Mesendoderm (in vitro differentiated cells): ENCODE results near the gene THRAP3.

Experiments used
- DNase-seq: peaks from one replicate; pipeline ENCODE4 v3.0.0; 2013
- H2AK5ac ChIP-seq: 2 replicates; pipeline ENCODE4 v1.6.1; 2013; ENCODE audit warnings: low read length, inconsistent platforms
- H2BK120ac ChIP-seq: 2 replicates; pipeline ENCODE4 v1.6.1; 2013; ENCODE audit warnings: low read depth, mild to moderate bottlenecking, low read length, moderate library complexity, mixed read lengths
- H2BK15ac ChIP-seq: replicated peaks from 2 replicates; pipeline ENCODE4 v1.6.1; 2013; ENCODE audit warnings: low read depth, mild to moderate bottlenecking, moderate library complexity
- H2BK5ac ChIP-seq: 2 replicates; pipeline ENCODE4 v1.6.1; 2013; ENCODE audit warnings: low read length, inconsistent platforms
- H3K18ac ChIP-seq: 2 replicates; pipeline ENCODE4 v1.6.1; 2013; ENCODE audit warnings: mild to moderate bottlenecking, low read length, mixed read lengths
- H3K23ac ChIP-seq: one replicate; pipeline ENCODE4 v1.6.1; 2013; ENCODE audit warnings: low read length
- H3K27ac ChIP-seq: 2 replicates; pipeline ENCODE4 v1.5.1; 2013; ENCODE audit warnings: low read depth, mild to moderate bottlenecking, inconsistent platforms, low read length, moderate library complexity
- H3K27me3 ChIP-seq: 2 replicates; pipeline ENCODE4 v1.6.1; 2013; ENCODE audit warnings: low read length, control low read depth, mild to moderate bottlenecking, inconsistent platforms; ENCODE audit not compliant: insufficient read depth, poor library complexity
- H3K36me3 ChIP-seq: 2 replicates; pipeline ENCODE4 v1.6.1; 2013; ENCODE audit warnings: low read length, inconsistent platforms; ENCODE audit not compliant: control insufficient read depth, insufficient read depth
- H3K4ac ChIP-seq: one replicate; pipeline ENCODE4 v1.6.1; 2013; ENCODE audit warnings: low read depth, mild to moderate bottlenecking, low read length, moderate library complexity
- H3K4me1 ChIP-seq: 2 replicates; pipeline ENCODE4 v1.6.1; 2013; ENCODE audit warnings: low read depth, low read length, inconsistent platforms; ENCODE audit not compliant: control insufficient read depth
- H3K4me2 ChIP-seq: 2 replicates; pipeline ENCODE4 v1.6.1; 2013; ENCODE audit warnings: low read length
- H3K4me3 ChIP-seq: 2 replicates; pipeline ENCODE4 v1.5.1; 2013; ENCODE audit warnings: mild to moderate bottlenecking, low read length
- H3K56ac ChIP-seq: one replicate; pipeline ENCODE4 v1.6.1; 2013; ENCODE audit warnings: low read length
- H3K79me1 ChIP-seq: 2 replicates; pipeline ENCODE4 v1.6.1; 2013; ENCODE audit warnings: low read length, inconsistent platforms
- H3K79me2 ChIP-seq: 2 replicates; pipeline ENCODE4 v1.6.1; 2013; ENCODE audit warnings: mild to moderate bottlenecking, low read length; ENCODE audit not compliant: control insufficient read depth, insufficient read depth
- H3K9ac ChIP-seq: 2 replicates; pipeline ENCODE4 v1.6.1; 2013; ENCODE audit warnings: low read length, inconsistent platforms
- H4K5ac ChIP-seq: one replicate; pipeline ENCODE4 v1.6.1; 2013; ENCODE audit warnings: low read length
- H4K8ac ChIP-seq: one replicate; pipeline ENCODE4 v1.6.1; 2013; ENCODE audit warnings: low read depth, mild to moderate bottlenecking, control low read depth, low read length, moderate library complexity
- WGBS: extraction: QIAGEN DNeasy Blood & Tissue Kit; methylation state at CpG from one replicate; pipeline ENCODE4 v1.1.7; 2013; ENCODE audit warnings: low lambda C conversion rate, missing lambda C conversion rate; ENCODE audit not compliant: insufficient coverage; ENCODE audit errors: extremely low coverage; 5-methylcytosine and 5-hydroxymethylcytosine counted together

The THRAP3 gene

DNA sequence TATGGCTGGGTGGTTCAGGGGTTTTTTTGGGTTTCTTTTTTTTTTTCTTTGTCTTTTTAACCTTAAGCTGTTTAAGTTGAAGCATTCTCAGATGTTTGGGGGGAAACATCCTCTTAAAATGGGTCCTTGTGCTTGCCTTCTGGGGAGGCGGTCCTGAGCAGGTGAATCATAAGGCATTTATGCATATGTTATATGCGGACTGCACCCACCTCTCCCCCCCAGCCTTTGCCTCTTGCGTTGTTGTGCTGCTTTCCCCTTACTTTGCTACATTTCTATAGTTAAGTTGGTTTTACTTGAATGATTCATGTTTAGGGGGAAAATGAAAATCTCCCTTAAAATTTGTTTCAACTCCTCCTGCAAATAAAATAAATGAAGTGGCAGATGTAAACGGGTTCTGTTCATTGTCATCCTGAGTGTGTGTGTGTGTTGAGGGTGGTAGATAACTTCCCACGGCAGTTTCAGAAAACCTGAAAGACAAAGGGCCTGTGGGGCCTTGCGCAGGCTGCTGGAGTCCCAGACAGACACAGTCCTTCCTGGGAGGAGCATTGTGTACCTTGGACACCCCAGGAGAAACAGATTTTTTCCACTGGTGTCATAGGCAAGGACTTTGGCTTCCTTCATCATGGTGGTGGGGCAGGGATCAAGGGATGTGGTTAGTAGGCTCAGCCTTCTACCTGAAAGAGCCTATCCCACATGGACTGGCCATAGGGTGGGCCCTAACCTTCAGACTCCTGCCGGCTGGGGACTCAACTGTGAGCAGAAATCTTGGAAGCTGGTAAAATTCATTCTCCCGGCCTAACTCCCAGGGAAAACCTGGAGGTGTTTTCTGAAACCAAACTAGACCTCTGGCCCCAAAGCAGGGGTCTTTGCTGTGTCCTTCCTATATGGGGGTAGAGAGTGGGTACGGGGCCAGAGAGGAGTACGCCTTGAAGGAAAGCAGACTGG is 81.0 kb downstream of the THRAP3 start:
- no peak overlapping the region for H2BK120ac ChIP-seq
- no peak overlapping the region for H3K23ac ChIP-seq
- peaks cover 6% of the 10 kb centered on the region for H3K79me1 ChIP-seq
- no peaks in the 10 kb centered on the region for H3K79me2 ChIP-seq
- no peak overlapping the region for H4K8ac ChIP-seq
- no peak overlapping the region for H3K9ac ChIP-seq
- no peak overlapping the region for H2BK15ac ChIP-seq
- peak overlapping the region; percentile 2 for H3K27ac ChIP-seq
- H3K4ac ChIP-seq, result no peak overlapping the region
- no peak overlapping the region for H3K18ac ChIP-seq
- WGBS, result no CpG with 5 or more reads among the region's 10 CpGs
- H3K36me3 ChIP-seq, result peaks cover 17% of the 10 kb centered on the region
- no peak overlapping the region for H3K4me3 ChIP-seq
- no peak overlapping the region for H2AK5ac ChIP-seq
- no peak overlapping the region for H2BK5ac ChIP-seq
- H3K4me1 ChIP-seq, result peaks cover 5% of the 10 kb centered on the region
- DNase-seq, result peak; percentile 21
- no peaks in the 10 kb centered on the region for H3K27me3 ChIP-seq
- H3K4me2 ChIP-seq, result no peak overlapping the region
- H3K56ac ChIP-seq, result no peak overlapping the region
- no peak overlapping the region for H4K5ac ChIP-seq

DNA sequence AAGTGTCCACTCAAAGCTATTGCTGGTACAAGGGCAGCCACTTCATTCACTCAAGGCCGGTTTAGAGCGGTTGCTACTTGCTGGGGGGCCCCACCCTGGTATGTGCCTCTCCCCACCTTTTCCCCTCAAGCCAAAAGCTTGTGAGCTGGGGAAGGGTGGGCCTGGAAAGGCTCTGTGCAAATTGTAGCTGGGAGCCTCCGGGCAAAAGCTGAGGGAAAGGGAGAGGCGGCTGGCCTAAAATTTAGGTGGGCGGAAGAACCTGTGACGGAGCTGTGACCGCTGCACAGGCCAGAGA is 81.6 kb downstream of the THRAP3 start:
- Histone ChIP-seq H3K18ac (no peak overlapping the region), H3K56ac (peak overlapping the region; percentile 67)

DNA sequence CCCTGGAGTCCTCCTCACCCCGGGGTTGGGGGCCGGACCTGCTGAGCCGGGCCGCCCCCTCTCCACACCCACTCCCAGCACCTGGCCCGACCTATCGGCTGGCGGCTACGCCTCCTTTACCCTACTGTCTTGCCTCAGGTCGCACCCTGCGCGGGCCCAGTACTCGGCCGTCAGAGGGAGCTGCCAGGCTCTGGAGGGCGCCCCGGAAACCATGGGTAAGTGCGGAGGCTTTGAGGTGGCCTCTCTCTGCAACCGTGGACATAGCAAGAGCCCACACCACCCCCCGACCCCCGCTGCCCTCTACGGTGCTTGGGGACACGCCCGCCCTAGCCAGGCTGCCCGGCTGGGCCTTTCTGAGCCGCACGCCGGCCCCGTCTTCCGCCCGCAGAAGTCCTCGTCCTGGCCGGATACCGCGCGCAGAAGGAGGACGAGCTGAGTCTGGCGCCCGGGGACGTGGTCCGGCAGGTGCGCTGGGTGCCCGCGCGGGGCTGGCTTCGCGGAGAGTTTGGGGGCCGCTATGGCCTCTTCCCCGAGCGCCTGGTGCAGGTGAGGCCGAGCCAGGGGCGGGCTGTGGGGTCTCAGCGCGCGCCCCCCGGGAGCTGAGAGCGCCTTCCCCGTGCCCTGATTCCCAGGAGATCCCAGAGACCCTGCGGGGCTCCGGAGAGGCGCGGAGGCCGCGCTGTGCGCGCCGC is 82.1 kb downstream of the THRAP3 start, which contains the start of gene SH3D21:
Gene SH3D21 (plus strand): TSS at position 159 of the 692 bp plus-strand sequence. CDS start 53 bp downstream, at position 212.
- Histone ChIP-seq H2AK5ac (no peak within 1 kb of the TSS), H4K8ac (no peak within 1 kb of the TSS), H3K9ac (peak within 1 kb of the TSS; percentile 85), H3K56ac (peak within 1 kb of the TSS; percentile 87), H3K27ac (peak within 1 kb of the TSS; percentile 86), H3K4me2 (peak within 1 kb of the TSS; percentile 97), H3K4me3 (peak within 1 kb of the TSS; percentile 73), H3K4ac (no peak within 1 kb of the TSS), H3K36me3 (peaks cover 11% of the 10 kb centered on the region), H4K5ac (no peak within 1 kb of the TSS), H2BK15ac (no peak within 1 kb of the TSS), H2BK5ac (no peak within 1 kb of the TSS), H2BK120ac (no peak within 1 kb of the TSS), H3K23ac (peak within 1 kb of the TSS; percentile 80), H3K79me2 (no peaks in the 10 kb centered on the region), H3K18ac (peak within 1 kb of the TSS; percentile 6), H3K27me3 (no peaks in the 10 kb centered on the region), H3K79me1 (peaks cover 6% of the 10 kb centered on the region), H3K4me1 (peaks cover 5% of the 10 kb centered on the region)
- DNase-seq, result peak; percentile 83
- WGBS, result no CpG with 5 or more reads among the region's 65 CpGs

More for the DNA sequence above, 81.6 kb downstream of the THRAP3 start:
- Histone ChIP-seq H3K4me3 (no peak overlapping the region), H3K36me3 (peaks cover 13% of the 10 kb centered on the region), H3K4ac (no peak overlapping the region), H2AK5ac (no peak overlapping the region), H3K79me1 (peaks cover 6% of the 10 kb centered on the region), H2BK15ac (no peak overlapping the region), H2BK120ac (no peak overlapping the region), H3K4me2 (peak overlapping the region; percentile 34), H3K4me1 (peaks cover 5% of the 10 kb centered on the region), H4K8ac (no peak overlapping the region), H3K27me3 (no peaks in the 10 kb centered on the region), H3K23ac (no peak overlapping the region), H4K5ac (no peak overlapping the region), H3K27ac (peak overlapping the region; percentile 2), H3K9ac (peak overlapping the region; percentile 53), H3K79me2 (no peaks in the 10 kb centered on the region), H2BK5ac (no peak overlapping the region)
- no CpG with 5 or more reads among the region's 7 CpGs for whole genome bisulfite sequencing
- DNase-seq, result no peak

DNA sequence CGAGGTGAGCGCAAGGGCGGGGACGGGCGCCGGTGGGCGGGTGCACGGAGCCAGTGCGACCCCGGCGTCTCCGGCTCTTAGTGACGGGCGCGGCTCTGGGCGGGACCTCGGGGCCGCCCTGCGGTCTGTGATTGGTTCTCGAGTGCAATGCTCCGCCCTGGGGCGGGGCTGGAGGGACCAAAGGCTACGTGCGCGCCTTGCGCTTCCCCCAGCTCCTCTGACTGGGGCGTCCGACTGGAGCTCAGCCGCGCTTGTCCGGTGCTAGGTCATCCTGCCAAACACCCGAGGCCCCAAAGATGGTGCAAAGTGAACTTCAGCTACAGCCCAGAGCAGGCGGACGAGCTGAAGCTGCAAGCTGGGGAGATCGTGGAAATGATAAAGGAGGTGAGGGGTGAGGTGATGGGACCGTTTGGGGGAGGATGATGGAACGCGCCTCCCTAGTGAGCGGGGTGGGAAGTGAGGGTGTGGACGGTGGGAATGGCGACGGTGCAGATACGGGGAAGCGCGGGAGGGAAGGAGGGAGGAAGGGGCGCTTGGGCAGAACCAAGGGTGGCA is 82.7 kb downstream of the THRAP3 start:
- WGBS, result no CpG with 5 or more reads among the region's 46 CpGs
- H2AK5ac ChIP-seq, result no peak overlapping the region
- no peak overlapping the region for H2BK15ac ChIP-seq
- H3K27ac ChIP-seq, result no peak overlapping the region
- H3K23ac ChIP-seq, result peak overlapping the region; percentile 80
- no peaks in the 10 kb centered on the region for H3K27me3 ChIP-seq
- H3K79me2 ChIP-seq, result no peaks in the 10 kb centered on the region
- H2BK120ac ChIP-seq, result no peak overlapping the region
- H3K4ac ChIP-seq, result no peak overlapping the region
- no peak overlapping the region for H2BK5ac ChIP-seq
- H3K4me2 ChIP-seq, result peak overlapping the region; percentile 97
- peaks cover 5% of the 10 kb centered on the region for H3K4me1 ChIP-seq
- H3K18ac ChIP-seq, result no peak overlapping the region
- H3K36me3 ChIP-seq, result peaks cover 7% of the 10 kb centered on the region
- peak overlapping the region; percentile 73 for H3K4me3 ChIP-seq
- H3K9ac ChIP-seq, result peak overlapping the region; percentile 85
- no peak overlapping the region for H4K8ac ChIP-seq
- no peak overlapping the region for H4K5ac ChIP-seq
- peak; percentile 97 for DNase-seq
- peaks cover 4% of the 10 kb centered on the region for H3K79me1 ChIP-seq
- H3K56ac ChIP-seq, result peak overlapping the region; percentile 87

DNA sequence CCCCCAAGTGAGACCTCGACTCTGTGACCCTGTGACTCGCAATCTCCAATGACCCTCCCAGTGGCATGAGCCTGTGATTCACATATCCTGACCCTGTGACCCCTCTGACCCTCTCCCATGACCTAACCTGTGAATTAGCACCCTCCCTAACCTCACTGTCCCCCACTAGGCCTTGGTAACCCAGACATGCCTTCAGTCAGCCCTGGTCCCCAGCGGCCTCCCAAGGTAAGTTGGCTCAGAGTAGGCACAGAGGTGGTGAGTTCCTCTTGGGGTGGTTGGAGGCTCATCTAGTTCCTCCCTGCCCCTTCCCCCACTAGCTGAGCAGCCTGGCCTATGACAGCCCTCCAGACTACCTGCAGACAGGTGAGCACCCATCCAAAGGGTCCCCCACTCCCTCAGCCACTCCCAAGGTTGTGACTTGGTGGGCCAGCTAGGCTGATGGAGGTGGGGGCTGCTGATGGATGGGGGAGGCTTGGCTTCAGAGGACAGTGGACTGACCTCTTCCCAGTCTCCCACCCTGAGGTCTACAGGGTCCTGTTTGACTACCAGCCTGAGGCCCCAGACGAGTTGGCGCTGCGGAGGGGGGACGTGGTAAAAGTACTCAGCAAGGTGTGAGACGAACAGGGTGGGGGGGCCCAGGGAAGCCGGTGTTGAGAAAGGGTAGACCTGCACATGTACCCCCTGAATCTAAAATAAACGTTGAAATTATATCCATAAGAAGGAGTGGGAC is 83.5 kb downstream of the THRAP3 start:
- peak overlapping the region; percentile 85 for H3K9ac ChIP-seq
- H3K27ac ChIP-seq, result no peak overlapping the region
- peaks cover 4% of the 10 kb centered on the region for H3K79me1 ChIP-seq
- no peak overlapping the region for H4K5ac ChIP-seq
- H3K23ac ChIP-seq, result peak overlapping the region; percentile 74
- H2BK120ac ChIP-seq, result no peak overlapping the region
- H2AK5ac ChIP-seq, result no peak overlapping the region
- no peak for DNase-seq
- H3K18ac ChIP-seq, result no peak overlapping the region
- H3K4me1 ChIP-seq, result peaks cover 5% of the 10 kb centered on the region
- H2BK5ac ChIP-seq, result no peak overlapping the region
- no CpG with 5 or more reads among the region's 10 CpGs for WGBS
- H3K4ac ChIP-seq, result no peak overlapping the region
- H3K36me3 ChIP-seq, result peaks cover 2% of the 10 kb centered on the region
- no peak overlapping the region for H3K4me3 ChIP-seq
- H3K27me3 ChIP-seq, result no peaks in the 10 kb centered on the region
- no peak overlapping the region for H2BK15ac ChIP-seq
- no peak overlapping the region for H4K8ac ChIP-seq
- H3K4me2 ChIP-seq, result peak overlapping the region; percentile 97
- no peaks in the 10 kb centered on the region for H3K79me2 ChIP-seq
- peak overlapping the region; percentile 87 for H3K56ac ChIP-seq
